Stimulated activated naive CD8-positive, alpha-beta T cell treated with anti-CD3 and anti-CD28 coated beads, Interleukin-15, Interleukin-2, amounts not matched to agents 100 ng/mL and 50 ng/mL, for 24 hours (primary cell): ENCODE data around the gene ZNF776.
A peak's percentile ranks its signal among the peaks of the same experiment; 100 is the strongest.
"Not testable (repeated sequence)": the region's sequence is repeated elsewhere in the genome, so short reads cannot be mapped to it uniquely, and the experiment has no call there.

Source experiments
- H3K27ac Mint-ChIP-seq: one replicate; pipeline ENCODE4 v1.8.0; 2021; ENCODE audit warnings: mild to moderate bottlenecking, mixed read lengths
- H3K27me3 Mint-ChIP-seq: one replicate; pipeline ENCODE4 v1.8.0; 2021; ENCODE audit warnings: mixed read lengths
- H3K36me3 Mint-ChIP-seq: one replicate; pipeline ENCODE4 v1.8.0; 2021; ENCODE audit warnings: low read depth, mixed read lengths
- H3K4me1 Mint-ChIP-seq: one replicate; pipeline ENCODE4 v1.8.0; 2021; ENCODE audit warnings: low read depth, mixed read lengths
- H3K4me3 Mint-ChIP-seq: one replicate; pipeline ENCODE4 v1.8.0; 2021; ENCODE audit warnings: mild to moderate bottlenecking, mixed read lengths
- H3K9me3 Mint-ChIP-seq: one replicate; pipeline ENCODE4 v1.8.0; 2021; ENCODE audit warnings: mixed read lengths

The ZNF776 gene

GRCh38 chr19:57757941-57758340 is 11.3 kb downstream of the ZNF776 start:
- Mint-ChIP-seq H3K27me3 (no peaks in the 10 kb centered on the region), H3K4me3 (no peak overlapping the region), H3K9me3 (peaks cover 54% of the 10 kb centered on the region), H3K4me1 (no peaks in the 10 kb centered on the region), H3K36me3 (peaks cover 89% of the 10 kb centered on the region), H3K27ac (no peak overlapping the region)

- H3K36me3 Mint-ChIP-seq, result peaks cover 86% of the 10 kb centered on the region
- no peak overlapping the region for H3K27ac Mint-ChIP-seq
- H3K9me3 Mint-ChIP-seq, result peaks cover 42% of the 10 kb centered on the region
- H3K4me1 Mint-ChIP-seq, result no peaks in the 10 kb centered on the region
- H3K4me3 Mint-ChIP-seq, result no peak overlapping the region
- H3K27me3 Mint-ChIP-seq, result no peaks in the 10 kb centered on the region
Measured at GRCh38 chr19:57759096-57759495, 12.5 kb downstream of the ZNF776 start.

GRCh38 chr19:57769345-57770131 is 22.9 kb downstream of the ZNF776 start, which contains the start of gene ZNF586:
Gene ZNF586, plus strand, starts transcription at chr19:57769676. Its CDS starts 167 bp downstream, at chr19:57769843.
- Mint-ChIP-seq H3K4me1 (peaks cover 43% of the 10 kb centered on the region), H3K9me3 (peaks cover 23% of the 10 kb centered on the region), H3K4me3 (peak within 1 kb of the TSS; percentile 89), H3K27me3 (no peaks in the 10 kb centered on the region), H3K27ac (peak within 1 kb of the TSS; percentile 81), H3K36me3 (peaks cover 55% of the 10 kb centered on the region)

- Mint-ChIP-seq H3K4me1 (peaks cover 56% of the 10 kb centered on the region), H3K27me3 (no peaks in the 10 kb centered on the region), H3K9me3 (peaks cover 29% of the 10 kb centered on the region), H3K36me3 (peaks cover 64% of the 10 kb centered on the region), H3K4me3 (peak overlapping the region; percentile 46), H3K27ac (no peak overlapping the region)
Measured at GRCh38 chr19:57771417-57771816, 24.8 kb downstream of the ZNF776 start.

- Mint-ChIP-seq H3K27me3 (no peaks in the 10 kb centered on the region), H3K4me1 (peaks cover 57% of the 10 kb centered on the region), H3K4me3 (no peak overlapping the region), H3K36me3 (peaks cover 80% of the 10 kb centered on the region), H3K27ac (no peak overlapping the region), H3K9me3 (peaks cover 40% of the 10 kb centered on the region)
Measured at GRCh38 chr19:57773488-57773887, 26.9 kb downstream of the ZNF776 start.

GRCh38 chr19:57776764-57777296 is 30.2 kb downstream of the ZNF776 start:
- peaks cover 33% of the 10 kb centered on the region for H3K4me1 Mint-ChIP-seq
- peaks cover 60% of the 10 kb centered on the region for H3K9me3 Mint-ChIP-seq
- H3K36me3 Mint-ChIP-seq, result peaks cover 93% of the 10 kb centered on the region
- H3K27ac Mint-ChIP-seq, result no peak overlapping the region
- no peaks in the 10 kb centered on the region for H3K27me3 Mint-ChIP-seq
- no peak overlapping the region for H3K4me3 Mint-ChIP-seq

GRCh38 chr19:57778336-57778735 is 31.7 kb downstream of the ZNF776 start:
- peaks cover 51% of the 10 kb centered on the region for H3K9me3 Mint-ChIP-seq
- H3K36me3 Mint-ChIP-seq, result peaks cover 84% of the 10 kb centered on the region
- no peak overlapping the region for H3K4me3 Mint-ChIP-seq
- H3K27ac Mint-ChIP-seq, result no peak overlapping the region
- no peaks in the 10 kb centered on the region for H3K27me3 Mint-ChIP-seq
- H3K4me1 Mint-ChIP-seq, result peaks cover 19% of the 10 kb centered on the region

GRCh38 chr19:57779220-57779845 is 32.7 kb downstream of the ZNF776 start:
- Mint-ChIP-seq H3K27ac (no peak overlapping the region), H3K4me3 (no peak overlapping the region), H3K4me1 (peaks cover 13% of the 10 kb centered on the region), H3K9me3 (peaks cover 46% of the 10 kb centered on the region), H3K27me3 (no peaks in the 10 kb centered on the region), H3K36me3 (peaks cover 82% of the 10 kb centered on the region)

- H3K4me1 Mint-ChIP-seq, result no peaks in the 10 kb centered on the region
- no peak overlapping the region for H3K4me3 Mint-ChIP-seq
- H3K27me3 Mint-ChIP-seq, result no peaks in the 10 kb centered on the region
- H3K9me3 Mint-ChIP-seq, result peaks cover 28% of the 10 kb centered on the region
- peaks cover 73% of the 10 kb centered on the region for H3K36me3 Mint-ChIP-seq
- no peak overlapping the region for H3K27ac Mint-ChIP-seq
Measured at GRCh38 chr19:57786286-57786685, 39.7 kb downstream of the ZNF776 start.

GRCh38 chr19:57786906-57787305 is 40.3 kb downstream of the ZNF776 start:
- H3K27ac Mint-ChIP-seq, result no peak overlapping the region
- no peaks in the 10 kb centered on the region for H3K4me1 Mint-ChIP-seq
- H3K4me3 Mint-ChIP-seq, result no peak overlapping the region
- H3K9me3 Mint-ChIP-seq, result peaks cover 28% of the 10 kb centered on the region
- peaks cover 72% of the 10 kb centered on the region for H3K36me3 Mint-ChIP-seq
- no peaks in the 10 kb centered on the region for H3K27me3 Mint-ChIP-seq

GRCh38 chr19:57788114-57788692 is 41.6 kb downstream of the ZNF776 start:
- Mint-ChIP-seq H3K27me3 (no peaks in the 10 kb centered on the region), H3K36me3 (peaks cover 76% of the 10 kb centered on the region), H3K4me3 (no peak overlapping the region), H3K27ac (no peak overlapping the region), H3K9me3 (peaks cover 28% of the 10 kb centered on the region), H3K4me1 (no peaks in the 10 kb centered on the region)

- peaks cover 79% of the 10 kb centered on the region for H3K36me3 Mint-ChIP-seq
- H3K4me1 Mint-ChIP-seq, result no peaks in the 10 kb centered on the region
- peaks cover 28% of the 10 kb centered on the region for H3K9me3 Mint-ChIP-seq
- no peaks in the 10 kb centered on the region for H3K27me3 Mint-ChIP-seq
- no peak overlapping the region for H3K4me3 Mint-ChIP-seq
- no peak overlapping the region for H3K27ac Mint-ChIP-seq
Measured at GRCh38 chr19:57789288-57789687, 42.7 kb downstream of the ZNF776 start.

- peaks cover 56% of the 10 kb centered on the region for H3K36me3 Mint-ChIP-seq
- not testable (repeated sequence) for H3K27me3 Mint-ChIP-seq, H3K4me3 Mint-ChIP-seq, H3K4me1 Mint-ChIP-seq, H3K9me3 Mint-ChIP-seq, H3K27ac Mint-ChIP-seq
Measured at GRCh38 chr19:57796580-57796979, 50.0 kb downstream of the ZNF776 start.

GRCh38 chr19:57800696-57801095 is 54.1 kb downstream of the ZNF776 start:
- H3K9me3 Mint-ChIP-seq, result no peaks in the 10 kb centered on the region
- H3K4me3 Mint-ChIP-seq, result no peak overlapping the region
- peaks cover 44% of the 10 kb centered on the region for H3K36me3 Mint-ChIP-seq
- peaks cover 30% of the 10 kb centered on the region for H3K4me1 Mint-ChIP-seq
- no peak overlapping the region for H3K27ac Mint-ChIP-seq
- H3K27me3 Mint-ChIP-seq, result no peaks in the 10 kb centered on the region

- no peak overlapping the region for H3K4me3 Mint-ChIP-seq
- peaks cover 30% of the 10 kb centered on the region for H3K4me1 Mint-ChIP-seq
- peaks cover 37% of the 10 kb centered on the region for H3K36me3 Mint-ChIP-seq
- no peaks in the 10 kb centered on the region for H3K9me3 Mint-ChIP-seq
- H3K27me3 Mint-ChIP-seq, result no peaks in the 10 kb centered on the region
- no peak overlapping the region for H3K27ac Mint-ChIP-seq
Measured at GRCh38 chr19:57802269-57802668, 55.7 kb downstream of the ZNF776 start.
